NCI-H446 treated with DMSO at 0.1 percent for 48 hours (cell line): ENCODE results near the gene MAP3K19.
"Not testable (repeated sequence)": the region's sequence is repeated elsewhere in the genome, so short reads cannot be mapped to it uniquely, and the experiment has no call there.

Experiments
- DNase-seq: peaks from one replicate; lab custom pipeline; 2025; lab: John Stamatoyannopoulos, UW

Gene MAP3K19

DNA sequence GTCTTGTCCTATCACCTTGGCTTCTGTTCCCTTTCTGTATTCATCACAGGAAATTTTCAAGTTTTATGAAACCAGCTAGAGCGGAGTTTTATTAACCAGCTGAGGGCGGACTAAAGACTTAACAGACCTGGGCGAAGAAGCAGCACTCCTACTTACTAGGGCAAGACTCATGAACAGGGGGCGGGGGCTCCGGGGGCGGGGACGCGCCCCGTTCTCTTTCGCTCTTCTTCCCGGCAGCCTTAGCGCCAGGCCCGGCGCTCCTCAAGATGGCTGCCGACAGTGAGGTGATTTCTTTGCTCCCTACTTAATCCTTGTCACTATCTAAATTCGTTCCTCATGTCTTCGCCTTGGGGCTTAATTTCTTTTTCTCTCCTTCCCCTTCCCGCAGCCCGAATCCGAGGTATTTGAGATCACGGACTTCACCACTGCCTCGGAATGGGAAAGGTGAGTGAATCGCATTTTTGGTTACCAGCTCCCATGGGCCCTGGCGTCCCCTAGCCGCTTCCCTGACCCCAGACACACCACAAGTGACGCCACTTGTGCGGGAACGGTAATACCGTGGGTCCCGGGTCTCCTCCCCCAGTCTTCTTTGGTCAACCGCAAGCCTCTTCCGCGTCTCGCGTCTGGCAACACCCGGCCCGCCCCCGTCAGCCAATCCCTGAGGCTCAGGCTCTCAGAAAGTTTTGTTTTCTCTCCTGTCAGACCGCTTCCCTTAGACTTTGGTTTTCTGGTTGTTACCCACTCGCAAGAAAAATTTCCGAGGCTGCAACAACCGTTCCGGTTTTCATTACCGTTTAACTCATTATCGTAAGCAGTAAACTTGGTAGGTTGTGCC, 5.0 kb upstream of the MAP3K19 start, which contains the start of gene RAB3GAP1:
TSS of gene RAB3GAP1 (plus strand) at position 251 of the 835 bp plus-strand sequence. CDS start at position 267, 16 bp downstream.
- DNase-seq = peak; percentile 51

DNA sequence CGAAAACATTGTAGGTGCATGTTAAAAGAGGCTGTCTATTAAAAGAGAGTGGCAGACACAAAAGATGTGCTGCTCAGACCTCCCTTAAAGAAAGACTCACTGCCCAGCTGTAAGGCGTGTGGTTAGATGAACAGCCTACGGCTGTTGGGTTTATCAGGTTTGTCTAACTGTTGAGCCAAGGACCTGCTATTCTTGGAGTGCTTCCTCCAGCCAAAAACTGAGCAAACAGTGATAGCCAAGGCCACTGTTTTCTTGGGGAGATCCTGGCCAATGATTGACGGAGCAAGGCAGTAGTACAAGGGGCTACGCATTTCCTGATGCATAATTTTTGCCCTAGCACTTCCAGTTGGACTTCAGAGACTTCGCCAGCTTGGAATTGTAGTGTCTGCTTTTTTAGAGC, 3.4 kb upstream of the MAP3K19 start:
- DNase-seq = no peak

DNA sequence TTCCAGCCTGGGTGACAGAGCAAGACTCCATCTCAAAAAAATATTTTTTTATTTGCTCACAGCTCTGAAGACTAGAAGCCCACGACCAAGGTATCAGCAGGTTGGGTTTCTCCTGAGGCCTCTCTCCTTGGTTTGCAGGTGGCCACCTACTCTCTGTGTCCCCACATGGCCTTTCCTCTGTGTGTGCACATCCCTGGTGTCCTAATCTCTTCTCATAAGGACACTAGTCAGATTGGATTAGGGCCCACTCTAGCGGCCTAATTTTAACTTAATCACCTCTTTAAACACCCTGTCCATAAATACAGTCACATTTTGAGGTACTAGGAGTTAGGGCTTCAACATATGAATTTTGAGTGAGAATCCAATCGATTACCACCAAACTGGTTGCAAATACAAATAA, 2.9 kb upstream of the MAP3K19 start:
- DNase-seq = no peak

DNA sequence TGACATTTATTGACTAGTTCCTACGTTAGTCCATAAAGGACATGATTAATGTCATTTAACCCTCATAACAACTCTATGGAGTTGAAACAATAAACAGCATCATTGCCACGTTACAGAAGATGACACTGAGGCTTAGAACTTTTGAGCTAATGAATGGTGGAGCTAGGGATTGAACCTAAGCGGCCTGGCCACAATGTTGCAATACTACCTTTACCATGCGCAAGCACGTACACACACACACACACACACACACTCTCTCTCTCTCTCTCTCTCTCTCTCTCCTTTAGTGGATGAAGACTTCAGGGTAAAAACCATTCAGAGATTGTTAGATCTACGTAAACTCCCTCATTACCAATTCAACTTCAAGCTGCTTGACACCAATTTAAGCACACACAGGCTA, 875 bp upstream of the MAP3K19 start:
- DNase-seq = no peak

DNA sequence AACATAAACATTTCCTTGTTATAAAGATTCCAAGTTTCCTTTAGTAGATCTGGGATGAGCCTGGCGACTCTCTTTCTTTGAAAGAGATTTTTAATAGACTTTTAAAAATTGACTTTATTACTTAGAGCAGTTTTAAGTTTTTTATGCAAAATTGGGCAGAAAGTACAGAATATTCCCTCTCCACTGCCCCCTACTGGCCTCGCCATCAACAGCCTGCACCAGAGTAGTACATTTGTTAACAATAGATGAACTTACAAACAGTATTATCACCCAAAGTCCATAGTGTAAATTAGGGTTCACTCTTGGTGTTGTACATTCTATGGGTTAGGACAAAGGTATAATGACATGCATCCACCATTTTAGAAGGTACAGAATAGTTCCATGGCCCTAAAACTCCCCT, 3.9 kb downstream of the MAP3K19 start:
- DNase-seq = no peak

DNA sequence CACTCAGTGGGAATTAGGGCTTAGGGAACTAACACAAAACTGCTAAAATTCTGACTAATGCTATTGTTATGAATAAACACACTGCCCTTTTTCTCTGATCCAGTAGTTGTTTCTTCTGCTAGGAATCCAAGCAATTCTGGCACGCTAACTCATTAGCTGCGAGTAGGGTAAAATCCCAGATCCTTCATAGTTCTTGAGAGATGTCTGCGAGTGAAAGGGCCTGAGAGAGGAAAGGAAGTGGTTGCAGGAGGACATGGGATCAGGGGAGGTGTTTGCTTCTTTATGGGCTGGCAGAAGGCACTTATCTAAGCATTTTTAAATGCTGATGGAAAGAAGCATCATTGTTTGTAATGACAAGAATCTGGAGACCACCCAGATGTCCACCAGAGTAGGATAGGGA, 9.4 kb downstream of the MAP3K19 start:
- no peak for DNase-seq

DNA sequence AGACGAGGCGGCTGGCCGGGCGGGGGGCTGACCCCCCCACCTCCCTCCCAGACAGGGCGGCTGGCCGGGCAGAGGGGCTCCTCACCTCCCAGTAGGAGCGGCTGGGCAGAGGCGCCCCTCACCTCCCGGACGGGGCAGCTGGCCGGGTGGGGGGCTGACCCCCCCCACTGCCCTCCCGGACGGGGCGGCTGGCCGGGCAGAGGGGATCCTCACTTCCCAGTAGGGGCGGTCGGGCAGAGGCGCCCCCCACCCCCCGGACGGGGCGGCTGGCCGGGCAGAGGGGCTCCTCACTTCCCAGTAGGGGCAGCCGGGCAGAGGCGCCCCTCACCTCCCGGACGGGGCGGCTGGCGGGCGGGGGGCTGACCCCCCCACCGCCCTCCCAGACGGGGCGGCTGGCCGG, 14.0 kb downstream of the MAP3K19 start:
- DNase-seq = not testable (repeated sequence)

DNA sequence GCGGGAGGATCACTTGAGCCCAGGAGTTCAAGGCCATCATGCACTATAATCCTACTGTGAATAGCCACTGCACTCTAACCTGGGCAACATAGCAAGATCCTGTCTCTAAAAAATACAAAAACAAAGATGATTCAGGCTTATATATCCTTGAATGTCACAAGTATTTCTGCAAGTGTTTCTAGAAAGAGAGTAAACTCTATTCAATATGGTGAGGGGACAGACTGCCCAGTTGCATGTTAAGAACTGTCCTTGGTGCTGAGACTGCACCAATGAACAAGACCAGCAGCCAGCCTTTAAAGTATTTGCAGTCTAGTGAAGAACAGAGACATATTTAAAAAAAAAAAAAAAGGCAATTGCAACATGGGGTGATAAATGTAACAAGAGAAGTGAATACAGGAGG, 16.4 kb downstream of the MAP3K19 start:
- DNase-seq = no peak

DNA sequence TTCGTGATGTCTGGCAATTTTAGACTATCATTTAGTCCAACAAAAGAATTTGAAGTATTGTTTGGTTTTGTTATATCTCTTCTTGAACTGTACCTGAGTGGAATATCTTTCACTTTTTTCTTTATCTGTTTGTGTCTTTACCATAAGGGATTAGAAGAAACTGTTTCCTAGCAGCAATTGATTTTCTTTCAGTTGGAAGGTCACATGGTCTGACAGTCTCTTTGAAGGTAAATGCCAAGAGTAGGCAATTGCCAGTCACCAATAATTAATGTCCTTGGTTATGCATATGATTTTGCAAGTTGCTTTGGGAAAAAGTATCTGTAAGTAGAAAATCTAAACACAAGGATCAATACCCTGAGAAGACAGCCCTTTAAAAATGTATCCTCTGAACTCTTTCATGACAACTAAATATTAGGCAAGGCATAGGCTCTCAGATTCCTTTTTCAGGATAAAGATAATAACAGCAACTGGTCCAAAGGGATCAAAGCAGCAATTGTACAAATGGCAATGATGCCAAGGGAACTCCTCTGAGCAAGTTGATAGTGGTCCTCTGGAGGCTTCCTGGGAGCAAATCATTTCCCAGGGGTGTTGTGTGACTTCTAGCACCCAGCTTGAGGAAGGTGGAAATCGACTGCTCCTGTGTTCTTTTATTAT, 17.6 kb downstream of the MAP3K19 start:
- DNase-seq = no peak

DNA sequence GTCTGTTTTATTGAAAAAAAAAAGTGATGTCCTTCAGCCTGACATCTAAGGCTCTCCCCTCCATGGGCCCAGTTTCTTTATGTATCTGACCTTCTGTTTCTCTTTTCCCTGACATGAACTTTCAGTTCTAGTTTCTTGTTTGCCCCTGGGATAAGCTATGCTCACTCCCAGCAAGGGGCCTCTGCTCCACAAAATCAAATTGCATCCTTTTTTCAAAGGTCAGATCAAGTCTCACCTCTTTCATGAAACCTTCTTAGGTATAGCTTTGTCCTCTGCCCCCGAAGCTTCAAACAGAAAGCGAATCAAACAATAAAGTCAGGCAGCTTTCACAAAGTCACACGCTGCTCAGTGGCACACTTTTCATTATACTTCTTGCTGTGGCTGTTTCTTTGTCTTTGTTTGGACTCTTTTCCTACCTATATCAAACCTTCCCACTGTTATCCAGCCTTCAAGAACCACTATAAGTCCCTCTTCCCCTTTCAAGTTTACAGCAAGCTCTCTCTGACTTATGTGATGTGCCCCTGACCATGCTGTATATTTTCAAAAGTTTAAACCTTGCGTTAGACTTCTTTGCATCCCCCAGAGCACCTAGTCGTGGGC, 23.3 kb downstream of the MAP3K19 start:
- no peak for DNase-seq

DNA sequence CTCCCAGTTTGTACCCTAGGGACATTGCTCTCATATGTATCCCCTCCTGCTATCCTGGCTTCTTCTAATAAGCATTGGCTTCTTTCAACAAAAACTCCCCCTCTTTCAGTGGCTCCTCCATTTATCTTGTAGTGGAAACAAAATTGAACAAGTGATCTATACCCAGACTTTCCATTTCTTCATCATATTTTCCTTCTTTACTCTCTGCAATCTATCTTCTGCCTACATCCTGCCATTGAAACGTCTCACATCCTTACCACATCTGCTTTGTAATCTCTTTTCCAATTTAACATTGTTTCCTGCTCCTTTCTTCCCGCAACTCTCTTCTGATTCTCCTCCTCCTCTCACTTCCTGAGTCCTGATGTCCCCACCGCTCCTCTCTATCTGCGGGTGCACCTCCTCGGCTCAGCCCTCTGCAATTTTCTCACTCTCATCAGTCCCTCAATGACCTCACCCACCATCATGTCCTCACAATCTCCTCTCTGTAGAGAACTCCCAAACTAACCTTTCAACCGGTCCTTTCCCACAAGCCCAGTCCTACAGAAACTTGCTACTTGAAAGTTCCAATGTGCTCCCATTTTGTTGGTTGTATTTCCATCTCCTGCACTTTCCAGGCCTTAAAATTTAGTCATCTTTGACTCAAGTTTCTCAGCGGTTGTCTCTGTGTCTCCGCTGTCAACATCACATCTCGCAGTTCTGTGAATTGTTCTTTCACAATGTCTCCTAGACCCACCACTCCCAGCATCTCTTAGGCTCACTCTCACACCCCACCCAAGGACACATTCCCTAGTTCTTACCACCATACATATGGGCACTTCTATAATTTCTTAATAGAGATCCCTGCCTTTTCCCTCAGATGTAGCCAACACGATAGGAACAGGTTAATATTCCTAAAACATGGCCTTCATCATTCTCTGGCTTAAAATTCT, 24.0 kb downstream of the MAP3K19 start:
- DNase-seq = no peak

DNA sequence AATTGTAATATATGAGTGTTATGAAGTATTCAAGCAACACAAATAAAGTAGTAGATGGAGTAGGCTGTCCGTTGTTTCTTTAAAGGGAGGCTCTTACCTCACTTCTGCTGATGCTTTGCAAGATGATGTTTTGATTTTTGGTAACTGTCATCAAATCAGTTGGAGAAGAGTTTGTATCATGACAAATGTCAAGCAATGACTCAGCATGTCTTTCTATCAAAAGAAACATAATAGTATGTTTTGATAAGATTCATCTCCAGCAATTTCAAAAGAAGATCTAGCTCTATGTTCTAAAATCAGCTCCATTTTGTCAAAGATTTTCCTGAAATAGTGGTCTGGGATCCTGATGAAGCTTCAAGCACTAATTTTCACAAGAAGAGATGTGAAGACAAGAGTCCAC, 25.6 kb downstream of the MAP3K19 start:
- no peak for DNase-seq

DNA sequence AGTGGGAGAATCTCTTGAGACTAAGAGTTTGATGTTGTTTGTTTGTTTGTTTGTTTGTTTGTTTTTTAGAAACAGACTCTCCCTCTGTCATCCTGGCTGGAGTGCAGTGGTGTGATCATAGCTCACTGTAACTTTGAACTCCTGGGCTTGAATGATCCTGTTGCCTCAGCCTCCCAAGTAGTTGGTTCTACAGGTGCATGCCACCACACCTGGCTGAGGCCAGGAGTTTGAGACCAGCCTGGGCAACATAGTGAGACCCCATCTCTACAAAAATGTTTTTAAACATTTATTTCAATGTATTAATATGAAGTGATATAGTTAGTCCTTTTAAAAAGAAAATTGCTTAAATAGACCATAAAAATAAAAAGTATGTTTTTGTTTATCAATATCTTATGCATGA, 35.6 kb downstream of the MAP3K19 start:
- no peak for DNase-seq

DNA sequence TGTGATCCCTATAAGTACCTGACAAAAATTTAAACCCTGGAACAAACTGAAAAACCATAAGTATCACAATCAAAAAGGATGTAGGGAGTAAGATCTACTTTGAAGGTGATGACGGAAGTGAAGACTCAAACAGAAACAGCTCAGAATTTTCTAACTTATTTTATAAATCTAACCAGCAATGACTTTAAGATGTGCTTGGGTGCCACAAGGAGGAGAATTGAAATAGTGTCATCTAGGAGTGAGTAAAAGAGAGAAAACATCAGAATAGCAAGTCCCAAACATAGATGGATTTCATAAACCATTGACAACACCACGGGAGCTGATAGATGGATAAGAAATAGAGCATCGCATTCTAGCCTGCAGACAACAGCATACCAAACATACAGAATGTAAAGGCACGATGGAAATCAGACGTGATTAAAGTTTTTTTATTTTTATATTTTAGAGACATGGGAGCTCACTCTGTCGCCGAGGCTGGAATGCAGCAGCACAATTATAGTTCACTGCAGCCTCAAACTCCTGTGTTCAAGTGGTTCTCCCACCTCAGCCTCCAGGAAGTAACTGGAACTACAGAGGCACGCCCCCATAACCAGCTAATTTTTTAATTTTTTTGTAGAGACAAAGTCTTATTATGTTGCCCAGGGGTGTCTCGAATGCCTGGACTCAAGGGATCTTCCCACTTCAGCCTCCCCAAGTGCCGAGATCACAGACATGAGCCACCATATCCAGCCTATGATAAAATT, 36.9 kb downstream of the MAP3K19 start:
- no peak for DNase-seq

DNA sequence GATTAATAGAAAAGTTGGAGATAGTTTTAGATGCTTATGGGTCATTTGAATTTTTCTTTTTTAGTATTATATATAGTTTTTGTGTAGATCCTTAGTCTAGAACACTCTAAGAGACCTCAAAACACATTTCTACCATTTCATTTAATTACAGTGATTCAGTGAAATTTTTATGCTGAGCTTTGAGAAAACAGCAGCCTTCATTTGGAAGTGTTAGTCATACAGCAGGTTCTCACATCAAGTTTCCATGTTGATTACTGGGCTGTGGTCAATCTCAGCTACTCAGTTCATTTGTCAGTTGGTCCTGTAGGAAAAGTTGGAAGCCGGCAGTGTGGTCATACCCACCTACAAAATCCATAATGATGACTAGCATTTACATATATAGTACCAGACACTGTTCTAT, 37.9 kb downstream of the MAP3K19 start:
- DNase-seq = no peak

DNA sequence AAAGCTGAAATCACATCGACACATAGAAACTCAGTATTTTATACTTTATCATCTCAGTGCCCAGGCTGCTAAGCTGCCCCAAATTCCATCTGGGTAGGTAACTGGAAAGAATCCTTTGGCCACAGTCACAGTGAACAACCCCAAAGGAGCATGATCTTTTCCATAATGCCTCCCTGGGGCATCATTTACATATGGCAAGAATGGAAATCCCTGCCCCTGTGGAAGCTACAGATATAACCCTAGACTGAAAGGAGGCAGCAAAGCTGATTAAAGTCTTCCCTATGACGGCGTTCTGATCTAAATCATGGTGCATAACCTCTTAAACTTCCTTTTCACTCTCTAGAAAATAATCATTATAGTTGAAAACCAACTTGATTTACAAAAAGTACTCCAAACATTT, 41.5 kb downstream of the MAP3K19 start:
- no peak for DNase-seq

DNA sequence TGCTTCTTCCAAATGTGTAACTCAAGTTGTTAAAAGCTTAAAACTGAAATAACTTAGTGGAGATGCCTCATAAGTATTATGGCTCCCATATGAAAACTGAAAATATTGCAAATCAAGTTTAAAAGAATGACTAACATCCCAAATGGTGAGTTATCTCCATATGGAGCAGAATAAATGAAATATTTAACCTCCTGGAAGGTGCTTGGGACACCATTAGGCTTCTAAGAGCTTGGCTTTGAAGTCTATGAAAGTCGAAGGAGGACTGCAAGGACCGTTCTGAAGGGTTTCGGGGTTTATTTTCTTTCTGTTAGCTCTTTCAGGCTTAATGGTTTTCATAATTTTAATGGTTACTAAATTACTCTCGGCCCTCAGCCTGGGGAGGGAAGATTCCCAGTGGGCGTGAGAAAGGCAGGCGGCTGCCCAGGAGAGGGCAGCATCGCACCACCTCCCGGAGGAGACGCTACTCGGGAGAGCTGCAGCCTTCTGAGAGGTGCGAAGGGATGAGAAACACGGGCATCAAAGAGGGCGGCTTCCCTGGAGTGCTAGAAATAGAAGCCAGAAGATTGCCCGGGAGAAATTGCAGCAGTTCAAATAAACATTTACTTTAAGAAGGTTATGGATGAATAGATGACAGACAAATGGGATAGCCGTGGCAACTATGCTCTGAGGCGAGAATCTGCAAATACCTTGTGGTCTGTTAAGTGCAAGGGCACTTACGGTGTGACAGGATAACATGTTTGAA, 43.1 kb downstream of the MAP3K19 start:
- DNase-seq = peak; percentile 18

DNA sequence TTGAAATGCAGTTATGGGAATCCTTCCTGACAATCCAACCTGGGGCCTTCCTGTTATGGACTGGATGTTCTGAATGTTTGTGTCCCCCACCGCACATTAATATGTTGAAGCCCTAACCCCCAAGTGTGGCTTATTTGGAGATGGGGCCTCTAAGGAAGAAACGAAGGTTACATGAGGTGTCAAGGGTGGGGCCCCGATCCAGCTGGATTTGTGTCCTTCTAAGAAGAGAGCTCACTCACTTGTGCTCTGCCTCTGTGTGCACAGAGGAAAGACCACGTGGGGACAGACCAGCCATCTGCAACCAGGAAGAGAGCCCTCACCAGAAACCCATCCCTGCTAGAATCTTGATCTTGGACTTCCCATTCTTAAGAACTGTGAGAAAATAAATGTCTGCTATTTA, 44.4 kb downstream of the MAP3K19 start:
- DNase-seq = no peak

DNA sequence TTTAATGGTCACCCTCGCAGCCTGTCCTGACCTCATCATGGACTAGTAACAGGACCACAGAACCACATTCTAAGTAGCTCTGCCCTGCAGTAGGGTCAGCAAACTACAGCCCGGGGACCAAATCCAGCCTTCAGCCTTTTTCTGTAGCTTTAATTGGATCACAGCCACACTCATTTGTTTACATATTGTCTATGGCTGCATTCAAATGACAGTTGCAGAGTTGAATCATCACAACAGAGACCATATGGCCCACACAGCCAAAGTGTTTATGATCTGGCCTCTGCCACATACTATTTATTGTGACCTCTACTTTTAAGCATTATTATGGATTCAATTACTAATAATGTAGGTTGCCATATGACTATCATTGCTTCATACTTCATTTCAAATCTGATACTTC, 47.7 kb downstream of the MAP3K19 start:
- DNase-seq = peak; percentile 45

DNA sequence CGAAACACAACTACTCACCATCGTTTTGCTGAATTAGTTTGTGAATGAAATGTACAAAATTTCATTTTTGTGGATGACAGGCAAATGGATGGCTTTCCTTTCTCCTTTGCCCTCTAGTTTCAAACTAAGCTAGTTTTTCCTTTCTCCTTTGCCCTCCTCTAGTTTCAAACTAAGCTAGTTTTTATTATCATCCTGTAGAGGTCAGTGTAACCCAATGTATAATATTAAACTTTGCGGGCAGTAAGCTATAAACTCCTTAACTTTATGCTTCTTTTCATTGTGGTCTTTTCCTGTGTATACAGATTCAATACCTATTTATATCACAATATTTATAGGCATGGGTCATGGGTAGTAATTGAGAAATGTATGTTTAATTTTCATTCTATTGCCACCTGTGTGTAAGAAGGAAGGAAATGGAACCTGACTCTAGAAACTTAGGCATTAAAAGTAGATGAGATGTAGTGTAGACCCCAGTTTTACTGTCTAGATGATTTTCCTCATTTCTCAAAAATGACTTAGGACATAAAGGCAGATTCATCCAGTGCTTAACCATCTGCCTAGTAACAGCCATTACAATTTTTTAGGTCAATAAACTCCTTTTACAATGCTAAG, 58.1 kb downstream of the MAP3K19 start:
- peak; percentile 22 for DNase-seq
